SK-N-SH treated with all-trans-retinoic acid at 6 μM for 48 hours (cell line): ENCODE measurements around the gene SKIL.
"Not testable (repeated sequence)": the region's sequence is repeated elsewhere in the genome, so short reads cannot be mapped to it uniquely, and the experiment has no call there.

Source experiments
- ATAC-seq: fragments of 200-7000 bp; cut with Tn5 transposase; 3 replicates; pipeline ENCODE4 v1.9.1; 2020; ENCODE audit warnings: mild to moderate bottlenecking, moderate library complexity
- ARNTL ChIP-seq: fragments of 450-650 bp; formaldehyde crosslinking; IDR thresholded peaks from 2 replicates; pipeline ENCODE4 v1.5.0; 2020; ENCODE audit warnings: low read depth, mild to moderate bottlenecking, moderate library complexity, borderline replicate concordance
- BACH2 ChIP-seq: fragments of 250-450 bp; sonication (Bioruptor Pico); IDR thresholded peaks from 2 replicates; pipeline ENCODE4 v1.9.0; 2021; ENCODE audit warnings: mild to moderate bottlenecking, borderline replicate concordance
- CSDC2 ChIP-seq: fragments of 250-450 bp; sonication (Bioruptor Pico); IDR thresholded peaks from 2 replicates; pipeline ENCODE4 v1.5.0; 2020; ENCODE audit warnings: mild to moderate bottlenecking, moderate library complexity
- ESRRG ChIP-seq: fragments of 250-450 bp; sonication (Bioruptor Pico); IDR thresholded peaks from 2 replicates; pipeline ENCODE4 v1.6.1; 2021; ENCODE audit warnings: mild to moderate bottlenecking
- GLIS3 ChIP-seq: fragments of 250-450 bp; sonication (Bioruptor Pico); IDR thresholded peaks from 2 replicates; pipeline ENCODE4 v1.5.0; 2020; ENCODE audit warnings: mild to moderate bottlenecking, moderate library complexity
- ISL1 ChIP-seq: fragments of 250-450 bp; sonication (Bioruptor Pico); IDR thresholded peaks from 2 replicates; pipeline ENCODE4 v2.1.2; 2022; ENCODE audit warnings: mild to moderate bottlenecking, moderate library complexity
- OSR1 ChIP-seq: fragments of 250-450 bp; sonication (Bioruptor Pico); IDR thresholded peaks from 2 replicates; pipeline ENCODE4 v1.8.0; 2022; ENCODE audit warnings: moderate library complexity, mild to moderate bottlenecking, inconsistent platforms
- PPARA ChIP-seq: fragments of 250-450 bp; sonication (Bioruptor Pico); IDR thresholded peaks from 2 replicates; pipeline ENCODE4 v1.5.0; 2020; ENCODE audit warnings: mild to moderate bottlenecking, borderline replicate concordance
- RARB ChIP-seq: fragments of 250-450 bp; sonication (Bioruptor Pico); IDR thresholded peaks from 2 replicates; pipeline ENCODE4 v1.8.0; 2021; ENCODE audit warnings: mild to moderate bottlenecking, moderate library complexity
- TCF4 ChIP-seq: fragments of 250-450 bp; sonication (Bioruptor Pico); IDR thresholded peaks from 2 replicates; pipeline ENCODE4 v1.8.0; 2021; ENCODE audit warnings: mild to moderate bottlenecking, moderate library complexity, borderline replicate concordance
- TOX ChIP-seq: fragments of 250-450 bp; sonication (Bioruptor Pico); IDR thresholded peaks from 2 replicates; pipeline ENCODE4 v1.8.0; 2021; ENCODE audit warnings: mild to moderate bottlenecking, moderate library complexity, borderline replicate concordance
- ZC3H10 ChIP-seq: fragments of 250-450 bp; sonication (Bioruptor Pico); IDR thresholded peaks from 2 replicates; pipeline ENCODE4 v1.5.1; 2021; ENCODE audit warnings: mild to moderate bottlenecking, moderate library complexity
- ZFP3 ChIP-seq: fragments of 250-450 bp; sonication (Bioruptor Pico); IDR thresholded peaks from 2 replicates; pipeline ENCODE4 v1.5.0; 2020; ENCODE audit warnings: mild to moderate bottlenecking, moderate library complexity
- ZFP30 ChIP-seq: fragments of 450-650 bp; formaldehyde crosslinking; IDR thresholded peaks from 2 replicates; pipeline ENCODE4 v1.5.0; 2022; ENCODE audit warnings: mild to moderate bottlenecking, moderate library complexity
- ZNF565 ChIP-seq: fragments of 450-650 bp; formaldehyde crosslinking; conservative IDR thresholded peaks from 2 replicates; pipeline ENCODE4 v1.5.0; 2020; ENCODE audit warnings: low read depth, mild to moderate bottlenecking, moderate library complexity
- ZNF70 ChIP-seq: fragments of 450-650 bp; formaldehyde crosslinking; IDR thresholded peaks from 2 replicates; pipeline ENCODE4 v1.5.0; 2020; ENCODE audit warnings: mild to moderate bottlenecking, moderate library complexity
- ZNF8 ChIP-seq: fragments of 450-650 bp; formaldehyde crosslinking; IDR thresholded peaks from 2 replicates; pipeline ENCODE4 v1.5.0; 2020; ENCODE audit warnings: mild to moderate bottlenecking, moderate library complexity
- TF ChIP-seq, protein P1 (sequence below): fragments of 250-450 bp; sonication (Bioruptor Pico); IDR thresholded peaks from 2 replicates; pipeline ENCODE4 v1.5.1; 2021; ENCODE audit warnings: mild to moderate bottlenecking, moderate library complexity
- TF ChIP-seq, protein P2 (sequence below): fragments of 250-450 bp; sonication (Bioruptor Pico); IDR thresholded peaks from 2 replicates; pipeline ENCODE4 v1.5.0; 2020; ENCODE audit warnings: mild to moderate bottlenecking, moderate library complexity
- TF ChIP-seq, protein P3 (sequence below): fragments of 250-450 bp; sonication (Bioruptor Pico); IDR thresholded peaks from 2 replicates; pipeline ENCODE4 v1.8.0; 2020; ENCODE audit warnings: mild to moderate bottlenecking, moderate library complexity, borderline replicate concordance

Gene SKIL

DNA sequence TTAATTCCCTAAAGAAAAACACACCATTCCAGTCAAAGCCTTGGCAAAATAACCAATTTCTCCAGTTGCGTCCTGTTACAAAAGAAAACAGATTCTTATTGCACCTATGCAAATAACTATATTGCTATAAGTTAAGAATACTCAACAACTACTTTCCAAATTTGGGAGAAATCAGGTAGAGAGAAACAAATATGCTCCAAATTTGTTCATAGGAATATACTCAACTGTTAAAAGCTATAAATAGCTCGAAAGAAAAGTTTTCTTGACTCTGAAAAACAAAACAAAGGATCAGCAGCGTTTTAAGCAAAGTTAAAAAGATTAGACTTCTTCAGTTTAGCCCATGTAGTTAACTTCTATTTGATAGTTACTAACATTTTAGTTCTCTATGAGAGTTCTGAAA is 20.1 kb upstream of the SKIL start:
- no peak for ATAC-seq
- TF ChIP-seq ZFP3 (CRISPR knock-in tag) (no peak), ZNF8 (no peak), GLIS3 (CRISPR knock-in tag) (no peak), ZNF565 (CRISPR knock-in tag) (no peak), ESRRG (no peak), OSR1 (no peak), ISL1 (CRISPR knock-in tag) (no peak), BACH2 (CRISPR knock-in tag) (no peak), ZNF70 (no peak), ZC3H10 (CRISPR knock-in tag) (no peak), ARNTL (no peak), RARB (CRISPR knock-in tag) (no peak), TOX (CRISPR knock-in tag) (no peak), TCF4 (CRISPR knock-in tag) (no peak), PPARA (CRISPR knock-in tag) (no peak)
- TF ChIP-seq, protein P1, sequence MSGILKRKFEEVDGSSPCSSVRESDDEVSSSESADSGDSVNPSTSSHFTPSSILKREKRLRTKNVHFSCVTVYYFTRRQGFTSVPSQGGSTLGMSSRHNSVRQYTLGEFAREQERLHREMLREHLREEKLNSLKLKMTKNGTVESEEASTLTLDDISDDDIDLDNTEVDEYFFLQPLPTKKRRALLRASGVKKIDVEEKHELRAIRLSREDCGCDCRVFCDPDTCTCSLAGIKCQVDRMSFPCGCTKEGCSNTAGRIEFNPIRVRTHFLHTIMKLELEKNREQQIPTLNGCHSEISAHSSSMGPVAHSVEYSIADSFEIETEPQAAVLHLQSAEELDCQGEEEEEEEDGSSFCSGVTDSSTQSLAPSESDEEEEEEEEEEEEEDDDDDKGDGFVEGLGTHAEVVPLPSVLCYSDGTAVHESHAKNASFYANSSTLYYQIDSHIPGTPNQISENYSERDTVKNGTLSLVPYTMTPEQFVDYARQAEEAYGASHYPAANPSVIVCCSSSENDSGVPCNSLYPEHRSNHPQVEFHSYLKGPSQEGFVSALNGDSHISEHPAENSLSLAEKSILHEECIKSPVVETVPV: no peak
- TF ChIP-seq, protein P2, sequence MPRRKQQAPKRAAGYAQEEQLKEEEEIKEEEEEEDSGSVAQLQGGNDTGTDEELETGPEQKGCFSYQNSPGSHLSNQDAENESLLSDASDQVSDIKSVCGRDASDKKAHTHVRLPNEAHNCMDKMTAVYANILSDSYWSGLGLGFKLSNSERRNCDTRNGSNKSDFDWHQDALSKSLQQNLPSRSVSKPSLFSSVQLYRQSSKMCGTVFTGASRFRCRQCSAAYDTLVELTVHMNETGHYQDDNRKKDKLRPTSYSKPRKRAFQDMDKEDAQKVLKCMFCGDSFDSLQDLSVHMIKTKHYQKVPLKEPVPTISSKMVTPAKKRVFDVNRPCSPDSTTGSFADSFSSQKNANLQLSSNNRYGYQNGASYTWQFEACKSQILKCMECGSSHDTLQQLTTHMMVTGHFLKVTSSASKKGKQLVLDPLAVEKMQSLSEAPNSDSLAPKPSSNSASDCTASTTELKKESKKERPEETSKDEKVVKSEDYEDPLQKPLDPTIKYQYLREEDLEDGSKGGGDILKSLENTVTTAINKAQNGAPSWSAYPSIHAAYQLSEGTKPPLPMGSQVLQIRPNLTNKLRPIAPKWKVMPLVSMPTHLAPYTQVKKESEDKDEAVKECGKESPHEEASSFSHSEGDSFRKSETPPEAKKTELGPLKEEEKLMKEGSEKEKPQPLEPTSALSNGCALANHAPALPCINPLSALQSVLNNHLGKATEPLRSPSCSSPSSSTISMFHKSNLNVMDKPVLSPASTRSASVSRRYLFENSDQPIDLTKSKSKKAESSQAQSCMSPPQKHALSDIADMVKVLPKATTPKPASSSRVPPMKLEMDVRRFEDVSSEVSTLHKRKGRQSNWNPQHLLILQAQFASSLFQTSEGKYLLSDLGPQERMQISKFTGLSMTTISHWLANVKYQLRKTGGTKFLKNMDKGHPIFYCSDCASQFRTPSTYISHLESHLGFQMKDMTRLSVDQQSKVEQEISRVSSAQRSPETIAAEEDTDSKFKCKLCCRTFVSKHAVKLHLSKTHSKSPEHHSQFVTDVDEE (CRISPR knock-in tag): no peak
- TF ChIP-seq, protein P3, sequence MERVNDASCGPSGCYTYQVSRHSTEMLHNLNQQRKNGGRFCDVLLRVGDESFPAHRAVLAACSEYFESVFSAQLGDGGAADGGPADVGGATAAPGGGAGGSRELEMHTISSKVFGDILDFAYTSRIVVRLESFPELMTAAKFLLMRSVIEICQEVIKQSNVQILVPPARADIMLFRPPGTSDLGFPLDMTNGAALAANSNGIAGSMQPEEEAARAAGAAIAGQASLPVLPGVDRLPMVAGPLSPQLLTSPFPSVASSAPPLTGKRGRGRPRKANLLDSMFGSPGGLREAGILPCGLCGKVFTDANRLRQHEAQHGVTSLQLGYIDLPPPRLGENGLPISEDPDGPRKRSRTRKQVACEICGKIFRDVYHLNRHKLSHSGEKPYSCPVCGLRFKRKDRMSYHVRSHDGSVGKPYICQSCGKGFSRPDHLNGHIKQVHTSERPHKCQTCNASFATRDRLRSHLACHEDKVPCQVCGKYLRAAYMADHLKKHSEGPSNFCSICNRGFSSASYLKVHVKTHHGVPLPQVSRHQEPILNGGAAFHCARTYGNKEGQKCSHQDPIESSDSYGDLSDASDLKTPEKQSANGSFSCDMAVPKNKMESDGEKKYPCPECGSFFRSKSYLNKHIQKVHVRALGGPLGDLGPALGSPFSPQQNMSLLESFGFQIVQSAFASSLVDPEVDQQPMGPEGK (CRISPR knock-in tag): no peak

DNA sequence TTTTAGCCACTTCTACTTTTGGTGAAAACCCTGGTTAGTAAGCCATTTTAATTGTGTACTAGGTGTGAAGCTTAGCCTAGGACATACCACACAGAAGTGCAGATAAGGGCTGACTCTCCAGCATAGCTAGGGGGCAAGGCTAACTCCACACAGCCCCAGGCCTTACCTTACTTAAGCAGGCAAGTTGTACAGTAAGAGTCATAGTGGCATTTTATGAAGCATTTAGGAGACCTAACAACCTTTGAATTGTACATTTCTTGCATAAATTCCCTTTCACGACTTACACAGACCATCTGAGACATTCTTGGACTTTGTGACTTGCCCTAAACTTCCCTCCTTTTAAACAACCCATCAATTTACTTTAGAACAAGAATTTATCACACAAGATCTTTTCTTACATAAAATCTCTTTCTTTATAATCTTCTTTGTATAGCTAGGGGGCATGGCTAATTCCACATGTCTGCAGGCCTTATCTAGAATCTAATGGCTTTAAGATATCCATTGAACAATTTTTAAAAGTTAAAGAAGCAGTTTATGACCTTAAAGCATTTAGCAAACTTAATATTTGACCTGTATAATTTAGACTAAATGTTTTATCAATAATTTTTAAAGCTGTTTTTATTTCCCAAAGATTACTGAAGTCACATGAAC is 18.7 kb upstream of the SKIL start:
- TF ChIP-seq, protein P1: no peak
- ATAC-seq: no peak

DNA sequence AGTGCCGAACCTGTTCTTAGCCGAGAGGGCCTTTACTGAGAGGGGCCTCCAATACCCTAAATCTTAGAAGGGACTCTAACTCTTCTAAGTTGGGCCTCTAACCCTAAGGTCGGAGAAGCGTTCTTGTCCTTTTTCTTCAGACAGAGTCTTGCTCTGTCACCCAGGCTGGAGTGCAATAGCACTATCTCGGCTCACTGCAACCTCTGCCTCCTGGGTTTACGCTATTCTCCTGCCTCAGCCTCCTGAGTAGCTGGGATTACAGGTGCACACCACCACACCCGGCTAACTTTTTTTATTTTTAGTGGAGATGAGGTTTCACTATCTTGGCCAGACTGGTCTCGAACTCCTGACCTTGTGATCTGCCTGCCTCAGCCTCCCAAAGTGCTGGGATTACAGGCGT is 15.2 kb upstream of the SKIL start:
- not testable (repeated sequence) for ATAC-seq

DNA sequence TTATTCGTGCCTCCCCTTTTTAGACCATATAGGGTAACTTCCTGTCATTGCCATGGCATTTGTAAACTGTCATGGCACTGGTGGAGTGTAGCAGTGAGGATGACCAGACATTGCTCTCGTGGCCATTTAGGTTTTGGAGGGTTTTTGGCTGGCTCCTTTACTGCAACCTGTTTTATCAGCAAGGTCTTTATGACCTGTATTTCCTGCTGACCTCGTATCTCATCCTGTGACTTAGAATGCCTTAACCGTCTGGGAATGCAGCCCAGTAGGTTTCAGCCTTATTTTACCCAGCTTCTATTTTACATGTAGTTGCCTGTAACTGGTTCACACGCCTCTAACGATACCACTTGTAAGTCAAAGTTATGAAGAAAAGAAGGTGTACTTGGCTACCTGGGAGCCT is 13.7 kb upstream of the SKIL start:
- not testable (repeated sequence) for ATAC-seq

DNA sequence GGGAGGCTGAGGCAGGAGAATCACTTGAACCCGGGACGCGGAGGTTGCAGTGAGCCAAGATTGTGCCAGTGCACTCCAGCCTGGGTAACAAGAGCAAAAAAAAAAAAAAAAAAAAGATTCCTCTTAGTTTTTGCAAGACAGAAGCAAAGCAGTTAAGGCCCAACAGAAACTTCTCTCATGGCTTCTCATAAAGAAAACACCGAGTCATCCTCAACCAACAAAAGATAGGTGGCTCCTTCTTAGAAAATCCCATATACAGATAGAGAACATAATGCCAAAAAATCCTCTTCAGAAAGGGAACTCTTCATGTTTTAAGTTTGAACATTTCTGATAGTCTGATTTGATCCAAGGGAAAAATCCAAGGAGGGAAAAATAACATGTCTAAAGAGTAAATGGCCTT is 12.5 kb upstream of the SKIL start:
- no peak for ATAC-seq
- TF ChIP-seq ZFP30 (CRISPR knock-in tag) (no peak), GLIS3 (CRISPR knock-in tag) (no peak), ZNF565 (CRISPR knock-in tag) (no peak), TOX (CRISPR knock-in tag) (no peak), RARB (CRISPR knock-in tag) (no peak), BACH2 (CRISPR knock-in tag) (no peak), PPARA (CRISPR knock-in tag) (no peak), OSR1 (no peak), ZFP3 (CRISPR knock-in tag) (no peak), CSDC2 (CRISPR knock-in tag) (no peak), ZNF8 (no peak)
- TF ChIP-seq, protein P2 (CRISPR knock-in tag): no peak
- TF ChIP-seq, protein P3 (CRISPR knock-in tag): no peak
